ENCODE results near the gene NMUR2. TPM values are rescaled to one million over a fixed set of nuclear protein-coding genes. Genes with fewer than 3 reads are reported as not detected.

The NMUR2 gene
- total and polyA plus RNA-seq, 2 donors, result not detected

DNA sequence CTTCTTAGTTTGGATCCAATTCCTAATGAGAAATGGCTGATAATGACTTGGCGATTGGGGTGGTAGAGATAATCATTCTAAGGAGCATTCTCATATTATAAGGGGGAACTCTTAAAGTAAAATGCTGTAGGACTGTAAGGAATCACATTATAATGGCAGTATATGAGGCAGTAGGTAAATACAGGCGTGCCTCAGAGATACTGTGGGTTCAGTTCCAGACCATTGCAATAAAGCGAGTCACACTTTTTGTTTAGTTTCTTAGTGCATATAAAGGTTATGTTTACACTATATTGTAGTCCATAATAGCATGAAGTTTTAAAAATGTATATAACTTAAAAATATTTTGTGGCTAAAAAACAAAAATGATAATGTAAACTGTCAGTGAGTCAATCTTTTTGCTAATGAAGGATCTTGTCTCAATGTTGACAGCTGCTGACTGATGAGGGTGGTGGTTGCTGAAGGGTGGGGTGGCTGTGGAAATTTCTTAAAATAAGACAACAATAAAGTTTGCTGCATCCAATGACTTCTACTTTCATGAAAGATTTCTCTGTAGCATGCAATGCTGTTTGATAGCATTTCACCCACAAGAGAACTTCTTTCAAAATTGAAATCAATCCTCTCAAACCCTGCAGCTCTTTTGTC is 15.8 kb downstream of the NMUR2 start:
- WGBS, result 73% methylated on average over 3 of the region's 3 CpGs
- no peaks in the 10 kb centered on the region for H3K36me3 ChIP-seq (ENCODE audit: insufficient read depth)
- no peak overlapping the region for H3K27ac ChIP-seq (ENCODE audit: low read depth)
- no peaks in the 10 kb centered on the region for H3K4me1 ChIP-seq (ENCODE audit: insufficient read depth)
- H3K4me3 ChIP-seq (ENCODE audit: low read depth, low read length), result no peak overlapping the region
- DNase-seq (ENCODE audit: extremely low spot score), result no peak

GRCh38 chr5:152388610-152389009 is 16.5 kb downstream of the NMUR2 start:
- DNase-seq (ENCODE audit: extremely low spot score), result no peak
- H3K27ac ChIP-seq (ENCODE audit: low read depth), result no peak overlapping the region
- H3K4me1 ChIP-seq (ENCODE audit: insufficient read depth), result no peaks in the 10 kb centered on the region
- no peak overlapping the region for H3K4me3 ChIP-seq (ENCODE audit: low read depth, low read length)
- WGBS, result 94% methylated on average over 1 of the region's 1 CpG
- H3K36me3 ChIP-seq (ENCODE audit: insufficient read depth), result no peaks in the 10 kb centered on the region

DNA sequence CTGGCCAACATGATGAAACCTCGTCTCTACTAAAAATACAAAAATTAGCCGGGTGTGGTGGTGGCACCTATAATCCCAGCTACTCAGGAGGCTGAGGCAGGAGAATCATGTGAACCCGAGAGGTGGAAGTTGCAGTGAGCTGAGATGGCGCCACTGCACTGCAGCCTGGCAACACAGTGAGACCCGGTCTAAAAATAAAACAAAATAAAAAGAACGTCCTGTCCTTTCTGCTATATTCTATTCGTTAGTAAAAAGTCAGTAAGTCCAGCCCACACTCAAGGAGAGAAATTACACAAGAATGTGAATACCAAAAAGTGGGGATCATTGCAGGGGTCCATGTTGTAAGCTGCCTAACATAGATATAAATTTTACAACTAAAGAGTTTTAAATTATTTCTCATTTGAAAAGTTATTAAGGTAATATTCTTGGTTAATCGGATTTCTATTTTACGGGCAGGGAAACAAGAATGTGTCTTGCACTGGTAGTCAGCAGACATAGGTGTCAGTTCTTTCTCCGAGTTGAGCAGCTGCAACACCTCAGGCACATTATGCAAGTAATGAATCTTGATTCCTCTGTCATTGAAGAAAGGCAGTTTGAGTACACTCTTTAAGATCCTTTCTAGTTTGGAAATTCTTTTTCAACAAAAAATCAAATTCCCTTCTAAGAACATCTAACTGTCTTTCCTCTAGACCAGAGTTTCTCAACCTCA is 24.5 kb downstream of the NMUR2 start:
- no peak overlapping the region for H3K27ac ChIP-seq (ENCODE audit: low read depth)
- no peak for DNase-seq (ENCODE audit: extremely low spot score)
- no peaks in the 10 kb centered on the region for H3K4me1 ChIP-seq (ENCODE audit: insufficient read depth)
- no peak overlapping the region for H3K4me3 ChIP-seq (ENCODE audit: low read depth, low read length)
- H3K36me3 ChIP-seq (ENCODE audit: insufficient read depth), result no peaks in the 10 kb centered on the region
- 79% methylated on average over 10 of the region's 10 CpGs for WGBS

GRCh38 chr5:152379331-152379730 is 25.7 kb downstream of the NMUR2 start:
- Histone ChIP-seq H3K27ac (ENCODE audit: low read depth) (no peak overlapping the region), H3K4me1 (ENCODE audit: insufficient read depth) (no peaks in the 10 kb centered on the region), H3K4me3 (ENCODE audit: low read depth, low read length) (no peak overlapping the region), H3K36me3 (ENCODE audit: insufficient read depth) (no peaks in the 10 kb centered on the region)
- WGBS, result 45% methylated on average over 3 of the region's 3 CpGs
- DNase-seq (ENCODE audit: extremely low spot score), result no peak

DNA sequence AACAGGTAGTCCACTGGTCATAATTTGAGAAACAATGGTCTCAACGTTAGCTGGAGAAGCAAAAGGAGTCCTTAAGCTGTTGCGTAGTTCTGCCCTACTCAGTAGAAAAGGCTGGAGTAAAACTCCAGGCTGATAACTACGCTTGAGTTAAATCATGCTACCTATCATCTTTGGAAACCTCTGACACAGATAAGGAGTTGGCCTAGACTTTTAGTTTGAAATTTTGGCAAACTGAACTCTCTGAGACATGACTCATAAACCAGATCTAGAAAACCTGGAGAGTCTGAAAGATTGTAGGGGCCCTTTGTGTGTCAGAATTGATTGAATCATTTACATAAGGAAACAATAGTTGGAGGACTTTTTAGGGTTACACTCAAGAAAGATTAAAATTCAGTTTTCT is 26.3 kb downstream of the NMUR2 start:
- WGBS, result 42% methylated on average over 3 of the region's 3 CpGs
- no peak overlapping the region for H3K27ac ChIP-seq (ENCODE audit: low read depth)
- no peak for DNase-seq (ENCODE audit: extremely low spot score)
- no peak overlapping the region for H3K4me3 ChIP-seq (ENCODE audit: low read depth, low read length)
- H3K36me3 ChIP-seq (ENCODE audit: insufficient read depth), result no peaks in the 10 kb centered on the region
- no peaks in the 10 kb centered on the region for H3K4me1 ChIP-seq (ENCODE audit: insufficient read depth)

GRCh38 chr5:152376886-152377285 is 28.2 kb downstream of the NMUR2 start:
- WGBS, result 70% methylated on average over 4 of the region's 4 CpGs
- H3K27ac ChIP-seq (ENCODE audit: low read depth), result no peak overlapping the region

DNA sequence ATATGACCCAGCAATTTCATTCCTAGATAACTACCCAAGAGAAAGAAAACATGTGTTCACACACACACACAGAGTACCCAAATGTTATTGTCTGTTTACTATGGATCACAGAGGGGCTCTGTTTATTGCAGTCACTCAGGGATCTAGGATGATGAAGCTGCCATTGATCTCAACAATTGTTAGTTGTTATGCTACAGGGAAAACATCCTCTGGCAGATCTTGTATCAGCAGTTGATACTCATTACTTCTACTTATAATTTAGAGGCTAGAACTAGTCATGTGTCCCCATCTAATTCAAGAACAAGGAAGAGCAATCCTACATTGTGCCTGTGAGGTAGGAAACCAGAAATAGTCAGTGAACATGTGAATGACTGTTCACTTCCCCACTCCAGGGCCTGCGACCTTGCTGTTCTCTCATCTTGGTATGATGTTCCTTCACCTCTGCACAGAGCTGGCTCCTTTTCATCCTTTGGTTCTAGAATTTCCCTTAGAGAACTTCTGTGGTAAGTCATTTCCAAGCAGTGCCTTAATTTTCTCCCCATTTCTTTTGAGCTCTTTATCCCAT is 30.3 kb downstream of the NMUR2 start:
- Histone ChIP-seq H3K27ac (ENCODE audit: low read depth) (no peak overlapping the region), H3K36me3 (ENCODE audit: insufficient read depth) (no peaks in the 10 kb centered on the region), H3K4me1 (ENCODE audit: insufficient read depth) (no peaks in the 10 kb centered on the region), H3K4me3 (ENCODE audit: low read depth, low read length) (no peak overlapping the region)
- 83% methylated on average over 1 of the region's 1 CpG for WGBS
- DNase-seq (ENCODE audit: extremely low spot score), result no peak

More at GRCh38 chr5:152376886-152377285, 28.2 kb downstream of the NMUR2 start:
- Histone ChIP-seq H3K4me1 (ENCODE audit: insufficient read depth) (no peaks in the 10 kb centered on the region), H3K36me3 (ENCODE audit: insufficient read depth) (no peaks in the 10 kb centered on the region), H3K4me3 (ENCODE audit: low read depth, low read length) (no peak overlapping the region)
- no peak for DNase-seq (ENCODE audit: extremely low spot score)

DNA sequence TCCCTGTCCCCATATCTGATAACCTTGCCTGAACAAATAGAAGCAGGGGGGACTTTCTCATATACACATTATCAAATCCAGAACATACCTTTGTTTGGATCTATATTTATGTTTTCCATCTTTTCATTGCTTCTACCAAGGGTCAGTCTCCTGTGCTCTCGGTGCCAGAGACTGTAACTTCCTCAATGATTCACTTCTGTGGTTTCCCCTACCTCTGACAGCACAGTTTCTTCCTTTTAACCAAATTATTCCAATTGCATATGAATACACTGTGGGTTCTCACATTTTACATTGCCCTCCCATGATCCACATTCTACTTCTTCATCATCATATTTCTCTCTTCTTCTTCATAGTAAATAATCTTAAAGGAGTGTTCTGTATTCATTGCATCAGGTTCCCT is 32.2 kb downstream of the NMUR2 start:
- WGBS, result 83% methylated on average over 1 of the region's 1 CpG
- H3K36me3 ChIP-seq (ENCODE audit: insufficient read depth), result no peaks in the 10 kb centered on the region

GRCh38 chr5:152369298-152369697 is 35.8 kb downstream of the NMUR2 start:
- H3K4me1 ChIP-seq (ENCODE audit: insufficient read depth), result no peaks in the 10 kb centered on the region
- H3K27ac ChIP-seq (ENCODE audit: low read depth), result no peak overlapping the region
- no peaks in the 10 kb centered on the region for H3K36me3 ChIP-seq (ENCODE audit: insufficient read depth)
- no peak for DNase-seq (ENCODE audit: extremely low spot score)
- H3K4me3 ChIP-seq (ENCODE audit: low read depth, low read length), result no peak overlapping the region

More for the DNA sequence above, 32.2 kb downstream of the NMUR2 start:
- no peaks in the 10 kb centered on the region for H3K4me1 ChIP-seq (ENCODE audit: insufficient read depth)
- no peak for DNase-seq (ENCODE audit: extremely low spot score)
- no peak overlapping the region for H3K27ac ChIP-seq (ENCODE audit: low read depth)
- no peak overlapping the region for H3K4me3 ChIP-seq (ENCODE audit: low read depth, low read length)

- H3K36me3 ChIP-seq (ENCODE audit: insufficient read depth), result no peaks in the 10 kb centered on the region
- H3K27ac ChIP-seq (ENCODE audit: low read depth), result no peak overlapping the region
- no peak for DNase-seq (ENCODE audit: extremely low spot score)
- no peaks in the 10 kb centered on the region for H3K4me1 ChIP-seq (ENCODE audit: insufficient read depth)
- WGBS, result 55% methylated on average over 3 of the region's 3 CpGs
- H3K4me3 ChIP-seq (ENCODE audit: low read depth, low read length), result no peak overlapping the region
These were observed 37.5 kb downstream of the NMUR2 start for GRCh38 chr5:152367554-152367953.

- 27% methylated on average over 1 of the region's 1 CpG for WGBS
- DNase-seq (ENCODE audit: extremely low spot score), result no peak
- no peak overlapping the region for H3K27ac ChIP-seq (ENCODE audit: low read depth)
- no peaks in the 10 kb centered on the region for H3K36me3 ChIP-seq (ENCODE audit: insufficient read depth)
- no peak overlapping the region for H3K4me3 ChIP-seq (ENCODE audit: low read depth, low read length)
- no peaks in the 10 kb centered on the region for H3K4me1 ChIP-seq (ENCODE audit: insufficient read depth)
These were observed 38.4 kb downstream of the NMUR2 start for GRCh38 chr5:152366716-152367115.

DNA sequence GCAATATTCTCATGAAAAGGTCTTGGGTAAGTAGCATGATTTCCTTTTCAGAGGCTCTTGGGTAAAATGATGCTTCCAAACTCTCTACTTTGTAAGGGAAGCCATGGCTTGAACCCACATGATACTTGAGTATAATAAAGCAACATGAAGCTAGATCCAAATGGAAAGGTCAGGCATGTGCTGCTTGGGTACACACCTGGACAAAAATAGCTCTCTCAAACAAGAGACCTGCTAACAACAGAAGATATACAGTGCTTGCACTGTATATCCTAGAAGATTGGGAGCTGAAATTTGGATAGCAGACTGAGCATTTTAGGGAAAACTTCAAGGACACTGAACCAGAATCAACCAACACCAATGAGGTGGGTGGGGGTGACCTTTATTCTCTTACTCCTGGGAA is 40.2 kb downstream of the NMUR2 start:
- Histone ChIP-seq H3K27ac (ENCODE audit: low read depth) (no peak overlapping the region), H3K4me1 (ENCODE audit: insufficient read depth) (no peaks in the 10 kb centered on the region), H3K4me3 (ENCODE audit: low read depth, low read length) (no peak overlapping the region), H3K36me3 (ENCODE audit: insufficient read depth) (no peaks in the 10 kb centered on the region)
- DNase-seq (ENCODE audit: extremely low spot score), result no peak

- Histone ChIP-seq H3K36me3 (ENCODE audit: insufficient read depth) (no peaks in the 10 kb centered on the region), H3K27ac (ENCODE audit: low read depth) (no peak overlapping the region), H3K4me1 (ENCODE audit: insufficient read depth) (no peaks in the 10 kb centered on the region), H3K4me3 (ENCODE audit: low read depth, low read length) (no peak overlapping the region)
- DNase-seq (ENCODE audit: extremely low spot score), result no peak
- WGBS, result 80% methylated on average over 4 of the region's 4 CpGs
These were observed 40.9 kb downstream of the NMUR2 start for GRCh38 chr5:152364172-152364571.

DNA sequence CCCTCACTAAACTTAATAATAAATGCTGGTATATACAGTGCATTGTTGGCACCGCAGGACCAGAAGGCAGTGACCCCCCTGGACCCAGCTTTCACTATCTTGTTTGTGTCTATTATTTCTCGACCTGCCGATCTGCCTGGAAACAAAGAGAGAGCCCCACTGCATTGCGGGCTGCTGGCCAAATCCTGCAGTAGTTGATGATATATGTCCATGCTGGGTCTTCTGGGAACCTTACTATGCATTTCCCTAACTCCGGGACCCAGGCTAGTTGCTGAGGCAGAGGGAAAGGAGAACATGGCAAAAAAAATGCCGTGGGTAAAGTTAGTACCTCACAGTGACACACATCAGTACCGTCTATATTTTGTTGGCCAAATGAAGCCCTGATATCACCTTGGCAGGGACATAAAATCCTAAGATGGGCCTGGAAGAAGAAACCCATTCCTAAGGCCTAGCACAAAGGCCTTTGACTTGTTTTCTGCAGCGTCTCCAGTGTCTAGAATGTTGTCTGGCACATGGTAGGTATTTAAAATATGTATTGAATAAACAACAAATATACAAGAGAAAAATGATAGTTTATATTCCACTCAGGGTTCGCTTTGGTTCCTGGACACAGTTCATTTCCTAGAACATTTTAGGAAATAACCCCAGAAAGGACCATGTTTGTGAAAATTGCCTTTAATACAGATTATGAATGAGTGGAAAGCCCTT is 46.1 kb downstream of the NMUR2 start:
- H3K36me3 ChIP-seq (ENCODE audit: insufficient read depth), result no peaks in the 10 kb centered on the region
- 47% methylated on average over 9 of the region's 9 CpGs for WGBS
- H3K4me3 ChIP-seq (ENCODE audit: low read depth, low read length), result no peak overlapping the region
- no peak for DNase-seq (ENCODE audit: extremely low spot score)
- H3K27ac ChIP-seq (ENCODE audit: low read depth), result no peak overlapping the region
- H3K4me1 ChIP-seq (ENCODE audit: insufficient read depth), result no peaks in the 10 kb centered on the region
